Sigmoid colon (tissue), 4 donors: ENCODE measurements around the gene ACBD3.

Source experiments
- POLR2AphosphoS5 ChIP-seq, 4 donors: sonication (generic); formaldehyde crosslinking; IDR thresholded peaks; one replicate each; pipeline ENCODE4 v1.6.1; 2017; ENCODE audit warnings: antibody characterized with exemption in 4 of 4
- TF ChIP-seq, protein P1 (sequence below), 4 experiments: fragments of 450-650 bp in 3 of 4; fragments of 200-600 bp in 1 of 4; IDR thresholded peaks; one replicate each; pipeline ENCODE4 v1.5.1; 2016 to 2019; ENCODE audit warnings: antibody characterized with exemption in 4 of 4, mild to moderate bottlenecking in 3 of 4, moderate library complexity in 2 of 4

DNA sequence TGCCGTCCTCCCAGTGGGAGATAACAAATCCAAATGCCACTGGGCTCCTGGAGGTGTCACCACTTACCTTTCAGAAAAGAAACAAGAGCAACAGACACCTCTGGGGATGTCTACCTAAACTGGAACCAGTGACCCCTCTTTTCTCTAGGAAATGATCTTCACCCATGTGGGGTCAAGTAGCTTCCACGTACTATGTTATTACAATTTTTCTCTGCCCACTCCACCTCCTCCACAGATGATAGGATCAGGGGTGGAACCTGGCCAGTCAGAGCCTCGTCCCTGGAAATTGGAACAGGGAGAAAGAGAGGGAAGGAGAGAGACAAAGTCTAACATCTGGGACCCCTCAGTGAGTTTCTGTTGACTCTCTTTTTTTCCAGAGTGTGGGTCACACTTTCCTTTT, 73.9 kb downstream of the ACBD3 start:
- TF ChIP-seq, protein P1, sequence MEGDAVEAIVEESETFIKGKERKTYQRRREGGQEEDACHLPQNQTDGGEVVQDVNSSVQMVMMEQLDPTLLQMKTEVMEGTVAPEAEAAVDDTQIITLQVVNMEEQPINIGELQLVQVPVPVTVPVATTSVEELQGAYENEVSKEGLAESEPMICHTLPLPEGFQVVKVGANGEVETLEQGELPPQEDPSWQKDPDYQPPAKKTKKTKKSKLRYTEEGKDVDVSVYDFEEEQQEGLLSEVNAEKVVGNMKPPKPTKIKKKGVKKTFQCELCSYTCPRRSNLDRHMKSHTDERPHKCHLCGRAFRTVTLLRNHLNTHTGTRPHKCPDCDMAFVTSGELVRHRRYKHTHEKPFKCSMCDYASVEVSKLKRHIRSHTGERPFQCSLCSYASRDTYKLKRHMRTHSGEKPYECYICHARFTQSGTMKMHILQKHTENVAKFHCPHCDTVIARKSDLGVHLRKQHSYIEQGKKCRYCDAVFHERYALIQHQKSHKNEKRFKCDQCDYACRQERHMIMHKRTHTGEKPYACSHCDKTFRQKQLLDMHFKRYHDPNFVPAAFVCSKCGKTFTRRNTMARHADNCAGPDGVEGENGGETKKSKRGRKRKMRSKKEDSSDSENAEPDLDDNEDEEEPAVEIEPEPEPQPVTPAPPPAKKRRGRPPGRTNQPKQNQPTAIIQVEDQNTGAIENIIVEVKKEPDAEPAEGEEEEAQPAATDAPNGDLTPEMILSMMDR (IDR thresholded peaks at IDR 0.05) = no peak
- no peak for TF ChIP-seq POLR2AphosphoS5 (IDR thresholded peaks at IDR 0.05)
